ENCODE measurements around the gene GCN1.

The GCN1 gene

DNA sequence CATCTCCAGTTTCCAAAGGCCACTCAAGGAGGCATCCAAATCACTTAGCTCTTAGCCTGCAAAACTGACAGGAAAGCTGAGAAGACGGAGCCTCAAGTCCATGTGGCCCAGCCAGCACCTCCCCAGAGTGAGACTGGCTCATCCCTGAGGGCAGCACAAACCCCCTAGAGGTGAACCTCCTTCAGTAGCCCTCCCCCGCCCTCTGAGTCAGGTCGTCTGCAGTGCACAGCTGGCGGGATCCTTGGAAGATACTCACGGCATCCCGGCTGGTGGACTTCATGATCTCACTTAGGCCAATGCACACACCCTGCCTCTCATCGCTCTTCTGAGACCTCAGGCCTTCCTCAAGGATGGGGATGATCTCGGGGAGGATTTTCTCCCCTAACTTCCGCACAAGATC lies 53.9 kb downstream of the GCN1 start:
- TF ChIP-seq, protein P1, sequence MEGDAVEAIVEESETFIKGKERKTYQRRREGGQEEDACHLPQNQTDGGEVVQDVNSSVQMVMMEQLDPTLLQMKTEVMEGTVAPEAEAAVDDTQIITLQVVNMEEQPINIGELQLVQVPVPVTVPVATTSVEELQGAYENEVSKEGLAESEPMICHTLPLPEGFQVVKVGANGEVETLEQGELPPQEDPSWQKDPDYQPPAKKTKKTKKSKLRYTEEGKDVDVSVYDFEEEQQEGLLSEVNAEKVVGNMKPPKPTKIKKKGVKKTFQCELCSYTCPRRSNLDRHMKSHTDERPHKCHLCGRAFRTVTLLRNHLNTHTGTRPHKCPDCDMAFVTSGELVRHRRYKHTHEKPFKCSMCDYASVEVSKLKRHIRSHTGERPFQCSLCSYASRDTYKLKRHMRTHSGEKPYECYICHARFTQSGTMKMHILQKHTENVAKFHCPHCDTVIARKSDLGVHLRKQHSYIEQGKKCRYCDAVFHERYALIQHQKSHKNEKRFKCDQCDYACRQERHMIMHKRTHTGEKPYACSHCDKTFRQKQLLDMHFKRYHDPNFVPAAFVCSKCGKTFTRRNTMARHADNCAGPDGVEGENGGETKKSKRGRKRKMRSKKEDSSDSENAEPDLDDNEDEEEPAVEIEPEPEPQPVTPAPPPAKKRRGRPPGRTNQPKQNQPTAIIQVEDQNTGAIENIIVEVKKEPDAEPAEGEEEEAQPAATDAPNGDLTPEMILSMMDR (IDR thresholded peaks at IDR 0.05; ENCODE audit: low read depth, low read length, missing control alignments), result no peak
- no peak for DNase-seq (ENCODE audit: extremely low read depth, low read depth)
- H3K4me3 ChIP-seq (replicated peaks; ENCODE audit: low read depth, low read length), result no peak overlapping the region

DNA sequence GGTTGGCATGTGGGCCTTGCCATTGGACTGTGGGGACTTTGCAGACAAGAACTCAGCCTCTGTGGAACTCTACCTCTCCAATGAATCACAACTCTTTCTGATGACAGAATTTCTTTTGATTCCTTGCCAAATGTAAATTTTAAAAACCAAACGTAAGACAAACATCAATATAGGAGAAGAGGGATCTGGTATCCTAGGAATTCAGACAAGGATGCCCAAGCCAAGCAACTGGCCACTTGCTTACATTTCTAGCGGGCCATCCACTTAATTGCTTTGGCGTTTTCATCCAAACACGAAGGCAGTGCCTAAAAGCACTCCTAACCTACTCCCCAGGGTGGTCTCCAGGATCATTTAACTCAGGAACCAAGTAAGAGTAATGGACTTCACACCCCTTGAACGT lies 54.6 kb downstream of the GCN1 start:
- no peak for DNase-seq (ENCODE audit: extremely low read depth, low read depth)
- H3K4me3 ChIP-seq (replicated peaks; ENCODE audit: low read depth, low read length), result no peak overlapping the region
- TF ChIP-seq, protein P1 (IDR thresholded peaks at IDR 0.05; ENCODE audit: low read depth, low read length, missing control alignments), result no peak

DNA sequence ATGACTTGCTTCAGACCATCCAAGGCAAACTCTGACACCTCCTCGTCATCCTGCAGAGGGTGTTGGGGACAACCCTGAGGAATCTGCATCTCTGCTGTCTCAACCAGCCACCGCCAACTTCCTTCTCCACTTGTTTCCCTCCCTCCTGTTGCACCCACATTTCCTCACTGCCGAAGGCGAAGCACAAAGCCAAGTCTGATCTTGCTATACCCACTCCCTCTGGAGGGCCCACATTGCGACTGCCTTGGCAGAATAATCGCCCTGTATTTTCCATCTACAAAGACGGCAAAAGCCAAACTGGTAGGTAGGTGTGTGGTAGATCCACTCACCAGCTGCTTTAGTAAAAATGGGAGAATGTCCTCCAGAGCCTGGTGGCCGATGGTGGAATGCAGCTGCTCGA lies 56.1 kb downstream of the GCN1 start:
- TF ChIP-seq, protein P1 (IDR thresholded peaks at IDR 0.05; ENCODE audit: low read depth, low read length, missing control alignments), result no peak
- H3K4me3 ChIP-seq (replicated peaks; ENCODE audit: low read depth, low read length), result no peak overlapping the region
- DNase-seq (ENCODE audit: extremely low read depth, low read depth), result no peak

DNA sequence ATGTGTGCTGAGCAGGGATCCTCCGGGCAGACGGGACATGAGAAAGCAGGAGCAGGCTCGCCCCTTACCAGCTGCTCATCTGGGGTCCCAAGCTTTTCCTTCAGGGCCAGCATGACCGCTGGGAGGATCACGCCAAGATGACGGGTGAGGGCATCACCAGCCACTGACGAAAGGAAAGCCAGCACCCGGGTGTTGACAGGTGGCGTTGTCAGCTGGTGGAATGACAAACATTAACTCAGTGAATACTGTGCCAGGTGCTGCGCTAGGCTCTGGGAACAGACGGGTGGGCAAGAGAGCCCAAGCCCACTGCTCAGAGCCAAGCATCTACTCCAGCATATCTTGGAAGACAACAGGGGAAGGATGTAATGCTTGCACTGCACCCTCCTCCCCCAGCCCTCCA lies 56.7 kb downstream of the GCN1 start:
- TF ChIP-seq, protein P1 (IDR thresholded peaks at IDR 0.05; ENCODE audit: low read depth, low read length, missing control alignments), result no peak
- no peak overlapping the region for H3K4me3 ChIP-seq (replicated peaks; ENCODE audit: low read depth, low read length)
- no peak for DNase-seq (ENCODE audit: extremely low read depth, low read depth)

DNA sequence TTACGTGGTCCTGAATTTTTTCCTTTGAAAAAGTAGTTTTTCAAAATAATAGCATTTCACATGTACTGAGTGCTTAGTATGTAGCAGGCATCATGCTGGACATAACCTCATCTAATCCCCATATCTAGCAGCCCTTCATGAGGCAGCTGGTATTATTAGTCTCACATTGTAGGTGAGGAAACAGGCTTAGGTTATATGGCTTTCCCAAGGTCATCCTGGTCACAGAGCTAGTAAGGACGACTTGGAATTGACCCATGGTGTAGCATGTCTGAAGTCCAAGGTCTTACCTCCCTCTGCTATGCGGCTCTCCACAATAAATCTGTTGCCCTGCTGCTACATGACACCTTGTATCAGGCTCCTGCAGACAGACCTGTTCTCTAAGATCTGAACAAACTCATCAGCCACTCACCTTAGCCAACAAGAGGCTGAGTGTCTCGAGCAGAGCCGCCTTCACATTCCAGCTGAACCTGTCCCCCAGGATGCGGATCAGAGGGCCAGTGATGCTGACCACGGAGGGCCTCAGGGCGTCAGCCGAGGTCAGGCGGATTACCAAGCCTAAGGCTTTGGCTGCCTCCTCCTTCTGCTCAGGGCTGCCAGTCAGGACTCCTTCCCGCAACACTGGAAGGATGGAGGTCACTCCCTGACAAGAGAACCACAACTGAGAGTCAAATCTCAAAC lies 58.3 kb downstream of the GCN1 start:
- H3K4me3 ChIP-seq (replicated peaks; ENCODE audit: low read depth, low read length), result no peak overlapping the region
- no peak for DNase-seq (ENCODE audit: extremely low read depth, low read depth)
- TF ChIP-seq, protein P1 (IDR thresholded peaks at IDR 0.05; ENCODE audit: low read depth, low read length, missing control alignments), result no peak

DNA sequence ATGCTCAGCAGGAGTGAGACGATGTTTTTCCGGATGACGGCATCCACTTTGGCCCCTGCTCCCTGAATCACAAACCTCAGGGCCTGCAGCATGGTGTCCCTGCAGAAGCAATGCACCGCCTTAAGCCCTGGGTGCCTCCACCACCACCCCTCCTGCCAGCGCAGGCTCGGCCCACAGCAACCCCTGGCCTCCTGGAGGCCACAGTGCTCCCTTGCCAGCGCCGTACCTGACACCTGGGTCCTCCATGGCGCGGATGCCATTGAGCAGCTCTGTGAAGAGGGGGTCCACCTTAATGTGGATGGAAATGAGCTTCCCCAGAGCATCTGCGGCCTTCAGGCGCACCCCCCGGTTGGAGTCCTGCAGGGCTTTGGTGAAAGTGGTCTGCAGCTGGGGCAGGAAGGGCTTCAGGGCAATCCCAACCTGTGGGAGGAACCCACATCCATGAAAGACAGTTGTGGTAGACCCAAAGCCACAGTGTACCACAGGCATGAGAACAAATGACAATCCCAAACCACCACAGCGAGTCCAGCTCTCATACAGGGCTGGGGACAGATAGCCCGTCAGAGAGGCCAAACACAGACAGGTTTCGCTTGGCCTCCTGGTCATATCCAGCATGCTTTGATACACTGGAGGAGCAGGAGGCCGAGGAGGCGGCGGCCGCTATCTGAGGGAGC lies 60.1 kb downstream of the GCN1 start:
- no peak for DNase-seq (ENCODE audit: extremely low read depth, low read depth)
- no peak overlapping the region for H3K4me3 ChIP-seq (replicated peaks; ENCODE audit: low read depth, low read length)
- TF ChIP-seq, protein P1 (IDR thresholded peaks at IDR 0.05; ENCODE audit: low read depth, low read length, missing control alignments), result no peak

Data from HFF-Myc (cell line).